Activated T-helper 2 cell treated with anti-CD3 and anti-CD28 coated beads, Interferon-gamma antibody, Interleukin-2, Interleukin-4, amounts not matched to agents 10 μg/mL and 5 μg/mL and 100 μg/mL, durations not matched to agents 14 hours and 24 hours and 36 hours (primary cell): ENCODE results near the gene EGFL6. TPM values are rescaled to one million over a fixed set of nuclear protein-coding genes. Genes with fewer than 3 reads are reported as not detected.
"Not testable (repeated sequence)": the region's sequence is repeated elsewhere in the genome, so short reads cannot be mapped to it uniquely, and the experiment has no call there.

Experiments
- DNase-seq: peaks from one replicate; pipeline ENCODE4 v3.0.0; 2021; ENCODE audit warnings: low spot score
- H3K27ac Mint-ChIP-seq: one replicate; pipeline ENCODE4 v1.8.0; 2021; ENCODE audit warnings: mixed read lengths
- H3K27me3 Mint-ChIP-seq: one replicate; pipeline ENCODE4 v1.8.0; 2021; ENCODE audit warnings: low read depth, mixed read lengths
- H3K36me3 Mint-ChIP-seq: one replicate; pipeline ENCODE4 v1.8.0; 2021; ENCODE audit warnings: low read depth, mixed read lengths
- H3K4me1 Mint-ChIP-seq: one replicate; pipeline ENCODE4 v1.8.0; 2021; ENCODE audit warnings: low read depth, mixed read lengths
- H3K4me3 Mint-ChIP-seq: one replicate; pipeline ENCODE4 v1.8.0; 2021; ENCODE audit warnings: low read depth, mild to moderate bottlenecking, moderate library complexity, mixed read lengths
- H3K9me3 Mint-ChIP-seq: one replicate; pipeline ENCODE4 v1.8.0; 2021; ENCODE audit warnings: mixed read lengths
- intact Hi-C: fragments of 100-400 bp; cut with micrococcal nuclease; formaldehyde crosslinking; loops from one replicate; pipeline ENCODE4 v1.15.1; 2023
- total RNA-seq: library from RNA; stranded (reverse); gene quantifications from 2 replicates; pipeline ENCODE4 v1.2.3, GENCODE V29; 2022

Gene EGFL6
- total RNA-seq, 1 donor from 2014 or later: 3.4 TPM

DNA sequence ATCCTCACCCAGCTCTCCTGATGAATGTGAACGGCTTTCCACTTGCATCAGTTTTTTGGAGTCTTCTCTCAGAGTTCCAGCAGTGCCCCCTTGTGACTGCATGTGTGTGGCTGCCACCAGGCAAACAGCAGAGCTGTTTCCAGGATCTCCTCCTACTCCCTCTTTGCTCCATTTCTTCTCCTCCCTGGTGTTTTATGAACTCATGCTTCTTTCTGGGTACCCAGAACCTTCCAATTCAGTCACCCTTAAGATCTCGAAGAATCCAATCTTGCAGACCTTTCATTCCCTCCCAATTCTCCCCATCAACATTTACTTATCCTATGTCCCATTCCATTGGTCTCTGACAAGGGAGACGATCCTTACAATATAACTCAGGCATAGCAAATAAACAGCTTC is 76.8 kb downstream of the EGFL6 start:
- no peak for DNase-seq
- H3K4me3 Mint-ChIP-seq: no peak overlapping the region
- H3K27ac Mint-ChIP-seq: no peak overlapping the region
- H3K4me1 Mint-ChIP-seq: peaks cover 8% of the 10 kb centered on the region
- no peaks in the 10 kb centered on the region for H3K36me3 Mint-ChIP-seq
- H3K9me3 Mint-ChIP-seq: no peaks in the 10 kb centered on the region
- no peaks in the 10 kb centered on the region for H3K27me3 Mint-ChIP-seq
- intact Hi-C loops: loop anchor here (1.0 to 5.0 kb wide), 2 partner anchors 74 to 140 kb away; no protein-coding TSS in a partner anchor

DNA sequence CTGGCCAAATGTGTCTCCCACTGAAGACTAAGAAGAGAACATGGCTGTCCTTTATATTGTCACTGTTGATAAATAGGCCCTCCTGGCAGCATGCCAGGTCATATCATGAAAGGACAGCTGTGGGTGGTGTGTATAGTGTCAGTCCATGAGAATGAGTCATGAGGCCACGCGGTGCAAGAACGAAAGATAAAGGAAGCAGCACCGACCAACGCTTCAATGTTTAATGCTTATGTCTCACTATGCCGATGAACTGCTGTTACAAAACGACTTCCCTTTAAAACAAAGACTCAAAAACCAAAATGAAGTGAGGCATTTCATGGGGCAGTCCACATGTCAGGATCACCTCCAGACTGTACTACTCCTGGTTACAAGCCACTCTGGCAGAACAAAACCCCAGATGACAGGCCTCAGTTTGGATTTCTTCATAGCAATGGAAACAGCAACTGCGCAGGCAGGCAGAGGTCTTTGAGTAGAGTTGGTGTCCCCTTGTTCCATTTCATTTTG is 78.4 kb downstream of the EGFL6 start:
- Mint-ChIP-seq H3K4me3 (no peak overlapping the region), H3K9me3 (no peaks in the 10 kb centered on the region), H3K4me1 (peaks cover 12% of the 10 kb centered on the region), H3K27me3 (no peaks in the 10 kb centered on the region), H3K27ac (peak overlapping the region; percentile 87), H3K36me3 (no peaks in the 10 kb centered on the region)
- peak; percentile 15 for DNase-seq
- intact Hi-C loops: loop anchor here (1.0 to 5.0 kb wide), 2 partner anchors 32 to 75 kb away; no protein-coding TSS in a partner anchor

DNA sequence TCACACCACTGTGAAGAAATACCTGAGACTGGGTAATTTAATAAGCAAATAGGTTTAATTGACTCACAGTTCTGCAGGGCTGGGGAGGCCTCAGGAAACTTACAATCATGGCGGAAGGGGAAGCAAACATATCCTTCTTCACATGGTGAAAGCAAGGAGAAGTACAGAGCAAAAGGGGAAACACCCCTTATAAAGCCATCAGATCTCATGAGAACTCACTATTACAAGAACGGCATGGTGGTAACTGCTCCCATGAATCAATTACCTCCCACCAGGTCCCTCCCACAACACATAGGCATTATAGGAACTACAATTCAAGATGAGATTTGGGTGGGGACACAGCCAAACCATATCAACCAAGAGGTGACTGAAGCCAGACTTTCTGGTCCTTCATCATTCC is 78.9 kb downstream of the EGFL6 start:
- H3K36me3 Mint-ChIP-seq, H3K27ac Mint-ChIP-seq, H3K4me3 Mint-ChIP-seq, H3K9me3 Mint-ChIP-seq, H3K27me3 Mint-ChIP-seq, DNase-seq: not testable (repeated sequence)
- peaks cover 12% of the 10 kb centered on the region for H3K4me1 Mint-ChIP-seq
- intact Hi-C loops: loop anchor here (5.0 kb wide), 1 partner anchor 76 kb away; no protein-coding TSS in a partner anchor

DNA sequence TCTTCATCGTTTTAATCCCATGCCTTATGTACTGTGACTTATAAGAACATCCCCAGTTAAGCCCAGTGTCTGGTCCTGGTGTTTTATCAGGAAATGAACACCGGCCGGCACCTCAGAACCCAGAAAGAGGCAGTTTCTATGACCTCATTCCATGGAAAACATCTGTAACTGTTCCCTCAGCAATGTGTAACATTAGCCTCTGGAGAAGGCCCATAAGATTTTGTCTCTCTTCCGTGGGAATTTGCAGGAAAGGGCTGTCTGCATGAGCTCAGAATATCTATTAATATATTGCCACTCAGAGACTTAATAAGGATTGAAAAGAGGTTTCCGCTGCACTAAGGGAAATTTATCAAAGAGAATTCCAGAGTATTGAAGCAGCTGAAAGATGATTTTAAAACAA is 80.4 kb downstream of the EGFL6 start:
- no peak overlapping the region for H3K27ac Mint-ChIP-seq
- H3K4me1 Mint-ChIP-seq: peaks cover 19% of the 10 kb centered on the region
- H3K27me3 Mint-ChIP-seq: no peaks in the 10 kb centered on the region
- intact Hi-C loops: loop anchor here (5.0 to 10.0 kb wide), 2 partner anchors 78 to 695 kb away; no protein-coding TSS in a partner anchor
- DNase-seq: no peak
- no peaks in the 10 kb centered on the region for H3K36me3 Mint-ChIP-seq
- H3K4me3 Mint-ChIP-seq: no peak overlapping the region
- H3K9me3 Mint-ChIP-seq: no peaks in the 10 kb centered on the region

DNA sequence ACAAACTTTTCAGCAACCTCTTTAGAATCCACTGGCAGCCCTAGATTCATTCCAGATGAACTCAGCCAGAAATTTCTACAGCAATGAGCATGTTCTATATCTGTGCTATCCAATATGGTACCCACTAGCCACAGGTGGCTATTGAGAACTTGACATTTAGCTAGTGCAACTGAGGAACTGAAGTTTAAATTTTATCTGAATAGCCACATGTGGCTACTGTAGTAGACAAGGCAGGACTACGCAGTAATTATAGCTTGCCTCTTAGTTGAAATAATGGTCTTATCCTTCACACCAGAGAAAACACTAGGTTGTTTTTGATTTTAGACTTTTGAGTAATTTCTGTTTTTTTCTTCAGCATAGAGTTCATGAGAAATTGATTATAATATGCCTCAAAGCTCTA is 80.9 kb downstream of the EGFL6 start:
- intact Hi-C loops: loop anchor here (10.0 kb wide), 1 partner anchor 696 kb away; no protein-coding TSS in a partner anchor
- no peaks in the 10 kb centered on the region for H3K9me3 Mint-ChIP-seq
- peaks cover under 1% of the 10 kb centered on the region for H3K36me3 Mint-ChIP-seq
- H3K4me3 Mint-ChIP-seq: no peak overlapping the region
- H3K27ac Mint-ChIP-seq: no peak overlapping the region
- no peak for DNase-seq
- H3K4me1 Mint-ChIP-seq: peaks cover 24% of the 10 kb centered on the region
- no peaks in the 10 kb centered on the region for H3K27me3 Mint-ChIP-seq

DNA sequence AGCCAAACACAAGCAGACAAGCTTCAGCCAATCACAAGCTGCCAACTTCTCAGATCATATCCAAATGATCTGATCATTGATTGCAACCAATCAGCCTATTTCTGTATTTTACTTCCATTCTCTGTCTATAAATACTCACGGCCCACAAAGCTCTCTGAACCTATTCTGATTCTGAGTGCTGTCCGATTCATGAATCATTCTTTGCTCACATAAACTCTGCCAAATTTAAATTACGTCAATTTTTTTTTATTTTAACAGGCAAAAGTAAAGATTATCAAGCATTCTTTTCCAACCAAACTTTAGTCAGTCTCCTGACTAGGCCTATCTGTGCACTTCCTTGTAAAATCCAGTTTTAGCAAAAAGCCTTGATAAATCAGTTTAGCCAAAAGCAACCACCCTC is 81.7 kb downstream of the EGFL6 start:
- no peak for DNase-seq
- H3K4me3 Mint-ChIP-seq: no peak overlapping the region
- H3K9me3 Mint-ChIP-seq: no peaks in the 10 kb centered on the region
- intact Hi-C loops: loop anchor here (10.0 kb wide), 1 partner anchor 696 kb away; no protein-coding TSS in a partner anchor
- peaks cover 21% of the 10 kb centered on the region for H3K4me1 Mint-ChIP-seq
- no peak overlapping the region for H3K27ac Mint-ChIP-seq
- no peaks in the 10 kb centered on the region for H3K27me3 Mint-ChIP-seq
- H3K36me3 Mint-ChIP-seq: peaks cover 5% of the 10 kb centered on the region

DNA sequence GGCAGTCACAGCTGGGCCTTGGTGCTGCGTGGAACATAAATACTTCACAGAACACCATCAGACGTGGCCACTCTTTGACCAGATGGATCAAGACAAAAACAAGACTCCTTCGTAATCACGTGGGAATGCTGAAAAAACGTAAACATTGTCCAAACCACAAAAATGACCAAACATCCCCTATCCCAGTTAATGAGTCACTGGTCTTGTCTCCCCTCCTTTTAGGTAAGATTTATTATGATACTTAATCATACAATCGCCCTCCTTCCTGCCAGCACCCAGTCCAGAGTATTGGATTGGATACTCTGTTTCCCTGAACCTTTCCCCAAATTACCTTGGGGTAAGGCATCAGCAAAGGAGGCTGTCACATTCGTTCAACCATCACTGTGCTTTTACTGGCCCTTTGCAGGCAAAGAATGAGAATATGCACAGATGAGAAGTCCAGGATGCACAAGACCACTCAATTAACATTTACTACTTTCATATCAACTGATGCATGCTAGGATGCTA is 82.9 kb downstream of the EGFL6 start:
- Mint-ChIP-seq H3K27ac (peak overlapping the region; percentile 89), H3K4me1 (peaks cover 20% of the 10 kb centered on the region), H3K36me3 (peaks cover 10% of the 10 kb centered on the region), H3K9me3 (no peaks in the 10 kb centered on the region), H3K4me3 (peak overlapping the region; percentile 84), H3K27me3 (no peaks in the 10 kb centered on the region)
- DNase-seq: no peak
- intact Hi-C loops: loop anchor here (2.0 to 10.0 kb wide), 3 partner anchors 82 to 698 kb away; partner anchors contain the start of genes OFD1 and TRAPPC2

DNA sequence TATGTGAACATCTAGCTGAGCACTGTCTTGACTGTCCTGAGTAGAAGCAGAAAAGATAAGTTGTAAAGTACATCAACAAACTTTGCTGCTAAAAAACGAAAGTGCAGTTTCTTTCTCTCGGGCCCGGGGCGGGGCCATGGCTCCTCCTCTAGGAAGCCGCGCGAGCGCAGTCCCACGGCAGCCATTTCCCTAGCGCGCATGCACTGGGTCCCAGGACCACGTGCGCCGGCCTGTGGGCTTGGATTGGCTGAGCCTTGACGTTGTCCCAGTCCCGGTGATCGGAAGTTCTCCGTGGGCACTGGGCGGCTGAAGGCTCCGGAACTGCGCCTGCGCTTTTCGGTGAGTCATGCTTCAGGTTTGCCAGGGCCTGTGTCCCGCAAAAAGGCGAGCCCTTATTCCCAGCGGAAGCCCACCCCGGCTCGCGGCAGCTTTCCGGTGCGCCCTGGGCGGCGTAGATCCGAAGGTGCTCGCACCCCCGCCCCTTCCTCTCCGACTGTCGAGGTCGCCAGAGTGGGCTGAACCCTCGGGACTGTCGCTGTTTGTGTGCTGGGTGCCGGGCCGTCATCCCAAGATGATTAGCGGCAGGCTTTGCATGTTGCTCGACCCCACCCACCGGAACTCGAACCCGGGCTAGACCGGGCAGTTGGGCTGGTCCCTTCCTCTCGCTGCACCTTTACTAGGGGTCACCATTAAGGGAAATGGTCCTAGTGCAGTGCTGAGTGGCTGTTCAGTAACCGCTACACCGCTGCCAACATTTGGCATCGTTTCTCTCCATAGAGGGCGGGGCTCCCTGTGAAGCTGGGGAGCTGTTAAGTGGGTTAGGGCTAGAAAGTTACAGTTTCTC is 83.7 kb downstream of the EGFL6 start, which contains the start of gene TCEANC:
Gene TCEANC, plus strand, starts transcription at position 292 of the 844 bp plus-strand sequence. CDS start 9,368 bp downstream, outside the sequence.
- no peaks in the 10 kb centered on the region for H3K27me3 Mint-ChIP-seq
- peaks cover 17% of the 10 kb centered on the region for H3K4me1 Mint-ChIP-seq
- peak within 1 kb of the TSS; percentile 89 for H3K27ac Mint-ChIP-seq
- intact Hi-C loops: loop anchor here (1.0 to 10.0 kb wide), 5 partner anchors 35 to 698 kb away; partner anchors contain the start of genes OFD1 and TRAPPC2
- peak; percentile 91 for DNase-seq
- no peaks in the 10 kb centered on the region for H3K9me3 Mint-ChIP-seq
- peak within 1 kb of the TSS; percentile 84 for H3K4me3 Mint-ChIP-seq
- H3K36me3 Mint-ChIP-seq: peaks cover 10% of the 10 kb centered on the region

DNA sequence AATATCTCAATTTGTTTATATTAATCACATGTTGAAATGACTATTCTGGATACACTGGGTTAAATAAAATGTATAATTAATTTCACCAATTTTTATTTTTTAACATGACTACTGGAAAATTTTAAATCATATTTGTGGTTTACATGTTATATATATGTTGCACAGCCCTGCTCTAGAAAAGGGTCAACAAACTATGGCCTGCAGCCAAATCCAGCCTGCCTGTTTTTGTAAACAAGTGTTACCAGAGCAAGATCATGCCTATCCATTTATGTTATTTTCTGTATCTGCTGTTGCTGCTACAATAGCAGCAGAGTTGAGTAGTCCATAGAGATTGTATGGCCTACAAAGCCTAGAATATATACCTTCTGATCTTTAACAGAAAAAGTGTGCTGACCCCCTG is 84.7 kb downstream of the EGFL6 start:
- Mint-ChIP-seq H3K9me3 (no peaks in the 10 kb centered on the region), H3K36me3 (peaks cover 10% of the 10 kb centered on the region), H3K27ac (no peak overlapping the region), H3K27me3 (no peaks in the 10 kb centered on the region), H3K4me1 (peaks cover 21% of the 10 kb centered on the region), H3K4me3 (peak overlapping the region; percentile 42)
- intact Hi-C loops: loop anchor here (10.0 kb wide), 1 partner anchor 699 kb away; no protein-coding TSS in a partner anchor
- no peak for DNase-seq

DNA sequence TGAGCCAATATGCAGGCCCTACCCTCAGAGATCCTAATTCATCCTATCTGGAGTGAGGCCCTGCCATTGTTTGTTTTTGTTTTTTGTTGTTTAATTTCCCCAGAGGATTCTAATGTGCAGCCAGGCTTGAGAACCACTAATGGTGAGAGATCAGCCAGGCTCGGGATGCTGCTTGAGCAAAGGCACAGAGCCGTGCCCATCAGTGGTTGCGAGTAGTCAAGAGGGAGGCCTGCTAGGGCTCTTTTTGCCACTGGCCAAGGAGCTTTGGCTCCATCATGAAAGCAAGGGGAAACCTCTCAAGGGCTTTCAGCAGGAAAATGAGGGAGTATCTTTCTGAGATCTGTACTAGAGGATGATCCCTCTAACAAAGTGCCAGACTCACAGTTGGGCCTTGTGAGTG is 86.3 kb downstream of the EGFL6 start:
- H3K36me3 Mint-ChIP-seq: peaks cover 15% of the 10 kb centered on the region
- no peaks in the 10 kb centered on the region for H3K9me3 Mint-ChIP-seq
- no peaks in the 10 kb centered on the region for H3K27me3 Mint-ChIP-seq
- no peak for DNase-seq
- H3K4me1 Mint-ChIP-seq: peaks cover 21% of the 10 kb centered on the region
- H3K27ac Mint-ChIP-seq: no peak overlapping the region
- H3K4me3 Mint-ChIP-seq: no peak overlapping the region
- intact Hi-C loops: loop anchor here (10.0 kb wide), 1 partner anchor 701 kb away; no protein-coding TSS in a partner anchor

DNA sequence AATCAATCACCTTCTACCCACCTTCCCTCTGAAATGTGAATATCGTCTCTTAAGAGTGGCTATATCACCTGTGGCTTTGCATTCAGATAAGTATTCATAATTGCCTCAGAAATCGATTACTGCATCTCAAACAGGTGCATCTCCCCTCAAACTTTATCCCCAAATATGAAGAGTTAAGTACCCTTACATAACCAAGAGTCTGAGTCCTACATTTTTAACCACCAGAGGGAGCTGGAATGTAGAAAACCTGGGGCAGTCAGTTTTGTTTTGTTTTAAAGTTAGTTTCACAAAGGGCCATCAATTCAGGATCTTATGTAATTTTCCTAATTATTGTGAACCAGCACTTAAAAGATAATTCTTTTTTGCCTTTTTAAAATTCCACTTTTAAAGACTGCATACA is 89.2 kb downstream of the EGFL6 start:
- Mint-ChIP-seq H3K4me1 (peaks cover 19% of the 10 kb centered on the region), H3K27me3 (no peaks in the 10 kb centered on the region), H3K27ac (no peak overlapping the region), H3K36me3 (peaks cover 23% of the 10 kb centered on the region), H3K4me3 (no peak overlapping the region), H3K9me3 (no peaks in the 10 kb centered on the region)
- DNase-seq: no peak
- intact Hi-C loops: loop anchor here (1.0 to 10.0 kb wide), 3 partner anchors 92 to 704 kb away; no protein-coding TSS in a partner anchor

DNA sequence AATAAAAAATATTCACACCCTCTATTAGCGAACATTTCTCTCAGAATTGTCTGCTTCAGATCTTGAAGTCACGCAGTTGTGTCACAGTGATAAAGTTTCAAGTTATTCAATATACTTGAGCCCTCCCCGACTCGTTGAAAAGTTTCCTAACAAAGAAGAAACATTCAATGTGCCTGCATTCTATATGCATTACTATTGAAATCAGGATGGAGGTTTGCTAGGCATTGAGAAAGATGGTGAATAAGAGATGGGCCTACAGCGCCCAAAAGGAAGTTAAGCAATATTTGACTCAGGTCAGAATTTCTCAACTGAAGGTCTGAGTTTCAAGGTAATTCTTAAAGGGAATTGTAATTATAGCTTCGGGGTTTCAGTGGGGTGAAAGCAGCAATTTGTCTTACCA is 89.7 kb downstream of the EGFL6 start:
- intact Hi-C loops: loop anchor here (10.0 kb wide), 1 partner anchor 704 kb away; no protein-coding TSS in a partner anchor
- no peak for DNase-seq
- H3K36me3 Mint-ChIP-seq: peaks cover 23% of the 10 kb centered on the region
- peaks cover 19% of the 10 kb centered on the region for H3K4me1 Mint-ChIP-seq
- H3K27me3 Mint-ChIP-seq: no peaks in the 10 kb centered on the region
- no peak overlapping the region for H3K4me3 Mint-ChIP-seq
- no peak overlapping the region for H3K27ac Mint-ChIP-seq
- no peaks in the 10 kb centered on the region for H3K9me3 Mint-ChIP-seq
